Activated CD8-positive, alpha-beta memory T cell treated with anti-CD3 and anti-CD28 coated beads, Interleukin-2, amount 50 U/mL, for 1 hour (primary cell): ENCODE data around the gene PCNX4.
"Not testable (repeated sequence)": the region's sequence is repeated elsewhere in the genome, so short reads cannot be mapped to it uniquely, and the experiment has no call there.

ENCODE experiments used
- DNase-seq: peaks from one replicate; pipeline ENCODE4 v3.0.0-alpha.2; 2020; ENCODE audit errors: extremely low read depth

The PCNX4 gene

GRCh38 chr14:60091550-60092525 is at the start of gene PCNX4:
TSS of gene PCNX4 (plus strand) at chr14:60091923. CDS start at chr14:60107639, 15,716 bp downstream.
- peak; percentile 94 for DNase-seq

- DNase-seq: not testable (repeated sequence)
These were observed 43.7 kb upstream of the PCNX4 start for GRCh38 chr14:60047976-60048375.

DNA sequence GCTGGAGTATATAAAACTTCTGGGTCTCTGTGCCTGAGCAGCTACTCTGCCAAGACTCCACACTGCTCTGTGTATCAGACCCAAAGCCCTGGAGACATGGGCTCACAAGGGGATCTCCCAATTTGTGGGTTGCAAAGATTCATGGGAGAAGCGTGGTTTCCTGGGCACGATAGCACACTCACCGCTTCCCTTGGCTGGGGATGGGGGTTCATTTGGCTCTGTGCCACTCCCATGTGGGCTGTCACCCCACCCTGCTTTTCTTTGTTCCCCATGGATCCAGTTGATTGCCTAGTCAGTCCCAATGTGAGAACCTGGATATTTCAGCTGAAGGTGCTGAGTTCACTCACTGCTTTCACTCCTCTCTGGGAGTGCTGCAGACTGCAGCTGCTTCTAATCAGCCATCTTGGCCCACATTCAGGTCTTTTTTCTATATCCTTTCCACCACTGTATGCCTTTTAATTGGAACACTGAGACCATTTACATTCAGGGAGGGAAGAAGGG is 40.0 kb upstream of the PCNX4 start:
- no peak for DNase-seq

- no peak for DNase-seq
These were observed 33.6 kb upstream of the PCNX4 start for GRCh38 chr14:60058087-60058486.

GRCh38 chr14:60061371-60061770 is 30.4 kb upstream of the PCNX4 start:
- DNase-seq: no peak

DNA sequence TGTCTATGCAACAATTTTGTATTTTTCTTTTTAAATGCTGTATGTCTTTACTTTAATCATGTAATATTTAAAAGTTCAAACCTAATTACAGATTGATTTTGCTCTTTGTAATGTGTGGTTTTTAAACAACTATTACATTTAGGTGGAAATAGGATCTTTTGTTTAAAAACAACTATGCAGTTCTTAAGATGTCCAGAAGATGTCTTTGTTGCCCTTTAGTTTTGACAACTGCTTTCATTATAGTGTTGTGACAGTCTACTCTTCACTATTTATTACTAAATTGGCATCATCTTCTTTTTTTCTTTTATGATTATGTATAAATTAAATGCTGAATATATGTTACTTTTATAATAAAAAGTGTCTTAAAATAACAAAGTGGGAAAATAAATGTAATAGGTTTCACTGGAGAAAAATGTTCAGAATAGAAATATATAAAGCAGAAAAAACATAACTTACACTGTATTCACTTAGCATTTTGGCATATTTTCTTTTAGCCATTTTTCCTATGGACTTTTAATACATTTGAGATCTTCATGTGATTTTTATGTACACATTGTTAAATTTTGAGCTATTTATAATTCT is 27.1 kb upstream of the PCNX4 start:
- DNase-seq: no peak

GRCh38 chr14:60067882-60068281 is 23.8 kb upstream of the PCNX4 start:
- DNase-seq: no peak

DNA sequence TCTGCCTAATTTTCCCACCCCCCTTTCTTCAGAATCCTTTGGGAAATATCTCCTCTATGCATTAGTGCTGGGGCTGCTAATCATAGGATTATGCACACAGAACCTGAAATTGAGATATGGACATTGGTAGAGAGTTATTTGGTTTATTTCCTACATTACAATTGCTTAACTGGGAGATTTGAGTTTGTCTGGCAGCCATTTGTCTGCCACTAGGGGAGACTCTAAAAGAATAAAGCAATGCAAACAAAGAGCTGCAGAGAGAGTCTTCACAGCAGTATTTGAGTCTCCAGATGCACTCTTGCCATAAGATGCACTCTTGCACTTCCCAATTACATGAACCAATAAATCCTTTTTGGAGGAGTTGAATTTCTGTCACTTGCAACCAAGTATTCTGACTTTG is 12.0 kb upstream of the PCNX4 start:
- DNase-seq: no peak

DNA sequence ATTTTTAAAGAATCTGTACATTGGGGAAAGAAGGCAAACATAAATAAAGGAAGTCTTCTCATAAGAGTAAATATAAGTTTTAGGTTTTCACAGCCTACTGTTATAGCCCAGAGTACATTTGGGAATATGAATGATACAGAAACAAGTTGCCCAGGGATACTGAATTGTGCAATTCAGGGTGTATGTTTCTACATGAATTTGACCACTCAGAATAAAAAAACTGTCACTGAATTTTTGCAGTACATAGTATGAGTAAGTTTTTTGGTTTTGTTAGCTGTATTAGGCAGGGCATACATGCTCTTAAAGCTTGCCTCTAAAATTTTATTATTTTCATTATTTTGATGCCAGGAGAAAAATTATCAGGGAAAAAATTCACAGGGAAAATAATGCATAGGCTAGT is 6.6 kb upstream of the PCNX4 start:
- no peak for DNase-seq

GRCh38 chr14:60085693-60086092 is 6.0 kb upstream of the PCNX4 start:
- no peak for DNase-seq

DNA sequence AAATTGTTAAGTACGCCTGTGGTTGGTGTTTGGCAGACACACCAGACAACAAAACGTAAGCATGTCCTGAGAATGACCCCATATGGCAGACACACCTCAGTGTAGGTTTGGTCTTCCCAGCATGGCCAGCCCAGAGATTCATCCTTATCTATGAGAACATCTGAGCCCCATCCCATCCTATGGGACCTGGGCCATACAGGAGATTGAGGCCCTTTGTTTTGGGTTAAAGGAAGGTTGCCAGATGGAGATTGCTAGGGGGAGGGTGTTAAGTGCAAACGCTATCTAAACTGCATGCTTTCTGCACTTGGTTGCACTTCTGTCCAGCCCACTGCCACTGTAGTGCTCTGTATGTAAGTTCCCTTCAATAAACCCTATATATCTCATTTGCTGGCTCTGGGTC is 4.1 kb upstream of the PCNX4 start:
- no peak for DNase-seq

DNA sequence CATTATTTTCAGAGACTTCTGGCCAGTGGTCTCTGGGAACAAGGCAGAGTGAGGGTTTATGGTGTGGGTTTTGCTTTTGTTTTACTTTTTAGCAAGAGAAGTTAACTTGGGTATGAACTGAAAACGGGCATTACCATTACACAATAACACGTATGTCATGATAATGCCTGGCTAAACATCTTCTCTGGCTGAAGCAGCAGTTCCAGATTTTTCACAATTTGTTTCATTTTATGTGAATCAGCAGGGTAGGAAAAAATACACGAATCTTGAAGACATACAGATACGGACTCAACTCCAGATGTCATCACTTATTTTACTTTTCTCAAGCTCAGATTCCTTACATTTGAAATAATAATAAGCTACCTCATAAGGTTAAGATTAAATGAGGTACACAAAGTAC is 2.5 kb upstream of the PCNX4 start:
- no peak for DNase-seq

GRCh38 chr14:60090864-60091519 is 731 bp upstream of the PCNX4 start:
- no peak for DNase-seq

DNA sequence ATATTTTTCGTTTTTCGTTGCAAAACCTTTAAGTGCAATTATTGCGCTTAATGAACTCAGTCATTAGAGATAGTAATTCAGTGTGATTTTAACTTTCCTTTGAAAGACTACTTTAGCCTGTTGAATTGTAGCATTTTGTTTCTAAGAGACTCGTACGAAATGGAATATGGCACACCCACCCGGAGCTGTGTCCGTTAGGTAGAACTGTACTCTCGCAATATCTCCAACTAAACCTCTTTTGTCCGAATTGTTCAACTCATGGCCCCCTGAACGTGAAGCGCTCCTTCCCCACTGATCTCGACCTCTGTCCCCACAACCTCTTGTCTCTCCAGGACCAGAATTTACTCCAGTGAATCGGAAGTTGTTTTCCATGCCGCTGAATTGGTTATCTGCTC is 800 bp downstream of the PCNX4 start:
- no peak for DNase-seq

DNA sequence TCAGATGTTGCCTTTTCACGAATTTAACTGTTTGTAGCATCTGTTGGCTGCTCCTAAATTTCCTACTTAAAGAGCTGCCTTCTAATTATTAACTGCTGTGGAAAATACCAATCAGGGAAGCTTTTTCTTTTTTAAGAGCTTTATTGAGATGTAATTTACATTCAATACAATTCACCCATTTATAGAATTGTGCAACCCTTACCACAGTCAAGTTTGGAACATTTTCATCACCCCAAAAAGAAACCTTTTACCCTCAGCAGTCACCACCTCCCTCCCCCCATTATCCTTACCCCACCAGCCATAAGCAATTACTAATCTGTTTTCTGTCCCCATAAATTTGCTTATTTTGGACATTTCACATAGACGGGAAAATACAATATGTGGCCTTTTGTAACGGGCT is 1.4 kb downstream of the PCNX4 start:
- DNase-seq: no peak

- DNase-seq: no peak
These were observed 1.9 kb downstream of the PCNX4 start for GRCh38 chr14:60093606-60094005.

- DNase-seq: no peak
These were observed 2.7 kb downstream of the PCNX4 start for GRCh38 chr14:60094306-60094897.

GRCh38 chr14:60095231-60095630 is 3.5 kb downstream of the PCNX4 start:
- DNase-seq: no peak

DNA sequence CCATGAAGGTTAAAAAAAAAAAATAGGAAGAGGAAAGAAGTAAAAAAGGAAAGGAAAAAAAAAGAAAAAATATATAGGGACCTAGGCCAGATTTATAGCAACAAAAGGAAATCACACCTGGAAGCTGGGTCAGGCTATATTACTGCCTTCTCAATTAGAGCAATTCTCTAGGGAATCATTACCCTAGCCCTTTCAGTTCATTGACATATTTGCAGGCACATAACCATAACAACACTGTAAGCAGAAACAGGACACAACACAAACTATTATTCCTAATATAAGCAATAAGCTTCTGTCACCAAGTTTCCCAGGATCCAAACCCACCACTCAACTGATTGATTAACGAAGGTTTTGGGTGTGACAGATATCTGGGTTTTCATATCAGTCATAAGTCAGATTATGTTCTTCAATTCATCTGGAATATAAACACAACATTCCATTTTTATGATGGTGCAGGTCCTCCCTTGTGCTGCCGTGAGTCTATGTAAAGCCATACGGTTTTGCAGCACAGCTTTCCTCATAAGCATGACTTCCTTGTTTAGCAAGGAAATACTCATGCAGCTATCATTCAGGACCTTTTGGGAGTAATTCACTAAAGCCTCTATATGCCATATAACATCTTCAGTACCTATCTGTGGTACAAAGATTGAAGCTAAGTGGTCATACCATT is 4.2 kb downstream of the PCNX4 start:
- DNase-seq: no peak

- DNase-seq: no peak
These were observed 6.3 kb downstream of the PCNX4 start for GRCh38 chr14:60097974-60098373.

DNA sequence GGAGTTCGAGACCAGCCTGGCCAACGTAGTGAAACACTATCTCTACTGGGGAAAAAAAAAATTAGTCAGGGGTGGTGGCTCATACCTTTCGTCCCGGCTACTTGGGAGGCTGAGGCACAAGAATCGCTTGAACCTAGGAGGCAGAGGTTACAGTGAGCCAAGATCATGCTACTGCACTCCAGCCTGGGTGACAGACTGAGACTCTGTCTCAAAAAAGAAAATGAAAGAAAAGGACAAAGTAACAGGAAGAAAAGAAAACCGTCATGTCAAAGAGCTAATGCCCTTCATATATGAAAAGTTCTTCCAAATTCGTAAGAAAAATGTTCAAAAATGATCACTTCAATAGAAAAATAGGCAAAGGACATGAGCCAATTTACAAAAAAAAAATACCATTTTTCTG is 8.1 kb downstream of the PCNX4 start:
- not testable (repeated sequence) for DNase-seq

DNA sequence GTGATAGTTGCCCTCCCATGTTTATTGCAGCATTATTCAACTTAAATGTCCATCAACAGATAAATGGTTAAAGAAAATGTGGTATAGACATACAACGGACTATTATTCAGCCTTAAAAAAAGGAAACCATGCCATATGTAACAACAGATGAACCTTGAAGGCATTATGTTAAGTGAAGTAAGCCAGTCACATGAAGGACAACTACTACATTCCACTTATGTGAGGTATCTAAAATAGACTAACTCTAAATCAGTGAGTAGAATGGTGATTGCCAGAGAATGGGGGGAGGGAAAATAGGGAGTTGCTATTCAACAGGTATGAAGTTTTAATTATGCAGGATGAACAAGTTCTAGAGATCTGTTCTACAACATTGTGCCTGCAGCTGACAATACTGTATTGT is 10.1 kb downstream of the PCNX4 start:
- no peak for DNase-seq
